ENCODE measurements around the gene CC2D1A.

- no peak for TF ChIP-seq CTCF (IDR thresholded peaks at IDR 0.05)
- TF ChIP-seq EZH2 (IDR thresholded peaks at IDR 0.05; ENCODE audit: borderline replicate concordance, insufficient read depth, low read depth, low read length, poor library complexity, severe bottlenecking) = no peak
Measured at GRCh38 chr19:13883516-13884064, 22.4 kb upstream of the CC2D1A start.

Data from B cell (primary cell).